KMS-11 (cell line): ENCODE results near the gene CAMTA1.

Experiments
- H2AFZ ChIP-seq: fragments of 200-600 bp; sonication (generic); 2 replicates; pipeline ENCODE4 v1.6.1; 2016; ENCODE audit warnings: antibody characterized with exemption, mixed run types, low read depth
- H3K27ac ChIP-seq: fragments of 200-600 bp; sonication (generic); 2 replicates; pipeline ENCODE4 v1.6.1; 2016; ENCODE audit warnings: mild to moderate bottlenecking, mixed run types
- H3K27me3 ChIP-seq: fragments of 200-600 bp; sonication (generic); 2 replicates; pipeline ENCODE4 v1.6.1; 2017; ENCODE audit warnings: mild to moderate bottlenecking, low read depth, mixed run types, moderate library complexity; ENCODE audit not compliant: insufficient read depth
- H3K36me3 ChIP-seq: fragments of 200-600 bp; sonication (generic); 2 replicates; pipeline ENCODE4 v1.6.1; 2017; ENCODE audit warnings: mild to moderate bottlenecking, mixed run types; ENCODE audit not compliant: insufficient read depth
- H3K4me1 ChIP-seq: fragments of 200-600 bp; sonication (generic); 2 replicates; pipeline ENCODE4 v1.6.1; 2016; ENCODE audit warnings: mild to moderate bottlenecking, low read depth, mixed run types; ENCODE audit not compliant: poor library complexity, severe bottlenecking
- H3K4me2 ChIP-seq: fragments of 200-600 bp; sonication (generic); 2 replicates; pipeline ENCODE4 v1.7.0; 2016; ENCODE audit warnings: mild to moderate bottlenecking, mixed run types
- H3K4me3 ChIP-seq: fragments of 200-600 bp; sonication (generic); IDR thresholded peaks from 2 replicates; pipeline ENCODE4 v1.6.1; 2017; ENCODE audit warnings: low read depth, low read length, mixed read lengths; ENCODE audit not compliant: insufficient read depth
- H3K79me2 ChIP-seq: fragments of 200-600 bp; sonication (generic); 2 replicates; pipeline ENCODE4 v1.6.1; 2016; ENCODE audit warnings: low read depth, mixed run types; ENCODE audit not compliant: insufficient read depth
- H3K9ac ChIP-seq: fragments of 200-600 bp; sonication (generic); 2 replicates; pipeline ENCODE4 v1.6.1; 2016; ENCODE audit warnings: mild to moderate bottlenecking, mixed run types
- H4K20me1 ChIP-seq: fragments of 200-600 bp; sonication (generic); 2 replicates; pipeline ENCODE4 v1.6.1; 2016; ENCODE audit warnings: mild to moderate bottlenecking, mixed run types; ENCODE audit not compliant: insufficient read depth
- CTCF ChIP-seq: fragments of 200-600 bp; sonication (generic); conservative IDR thresholded peaks from 2 replicates; pipeline ENCODE4 v1.6.1; 2017; ENCODE audit warnings: low read depth, mild to moderate bottlenecking, antibody characterized with exemption, low read length, moderate library complexity, mixed read lengths

CAMTA1 gene

GRCh38 chr1:7677815-7678214, 892.6 kb downstream of the CAMTA1 start:
- peaks cover 27% of the 10 kb centered on the region; the same call in 1 of the 2 replicates for H3K27me3 ChIP-seq
- H3K36me3 ChIP-seq = no peaks in the 10 kb centered on the region
- no peaks in the 10 kb centered on the region for H3K79me2 ChIP-seq
- no peak for TF ChIP-seq CTCF
- H3K4me1 ChIP-seq = peaks cover 8% of the 10 kb centered on the region
- no peak overlapping the region for H3K4me2 ChIP-seq
- H3K9ac ChIP-seq = no peak overlapping the region
- no peak overlapping the region for H2AFZ ChIP-seq
- no peaks in the 10 kb centered on the region for H4K20me1 ChIP-seq
- no peak overlapping the region for H3K4me3 ChIP-seq
- H3K27ac ChIP-seq = no peak overlapping the region

- no peak for TF ChIP-seq CTCF
- no peaks in the 10 kb centered on the region for H3K79me2 ChIP-seq
- H4K20me1 ChIP-seq = no peaks in the 10 kb centered on the region
- H3K36me3 ChIP-seq = no peaks in the 10 kb centered on the region
- H3K9ac ChIP-seq = no peak overlapping the region
- H3K27ac ChIP-seq = no peak overlapping the region
- no peak overlapping the region for H3K4me3 ChIP-seq
- H3K4me1 ChIP-seq = no peaks in the 10 kb centered on the region
- H3K4me2 ChIP-seq = no peak overlapping the region
- no peak overlapping the region for H2AFZ ChIP-seq
- peaks cover 27% of the 10 kb centered on the region; the same call in 1 of the 2 replicates for H3K27me3 ChIP-seq
Measured at GRCh38 chr1:7678491-7679158, 893.4 kb downstream of the CAMTA1 start.

- Histone ChIP-seq H3K4me3 (no peak overlapping the region), H3K4me2 (peak overlapping the region; percentile 57; the same call in 1 of the 2 replicates), H2AFZ (peak overlapping the region; percentile 81; the same call in 1 of the 2 replicates), H4K20me1 (no peaks in the 10 kb centered on the region), H3K27me3 (peaks cover 30% of the 10 kb centered on the region; the same call in 1 of the 2 replicates), H3K4me1 (no peaks in the 10 kb centered on the region), H3K79me2 (no peaks in the 10 kb centered on the region), H3K27ac (no peak overlapping the region), H3K36me3 (no peaks in the 10 kb centered on the region), H3K9ac (no peak overlapping the region; the same call in 1 of the 2 replicates)
- TF ChIP-seq CTCF = no peak
Measured at GRCh38 chr1:7679159-7679872, 894.1 kb downstream of the CAMTA1 start.

- Histone ChIP-seq H3K9ac (peak overlapping the region; percentile 47; the same call in 1 of the 2 replicates), H2AFZ (peak overlapping the region; percentile 81), H3K4me1 (no peaks in the 10 kb centered on the region)
Measured at GRCh38 chr1:7679873-7680206, 894.6 kb downstream of the CAMTA1 start.

More at GRCh38 chr1:7679873-7680206, 894.6 kb downstream of the CAMTA1 start:
- Histone ChIP-seq H3K79me2 (no peaks in the 10 kb centered on the region), H3K4me3 (no peak overlapping the region), H3K27me3 (peaks cover 28% of the 10 kb centered on the region; the same call in 1 of the 2 replicates), H3K4me2 (peak overlapping the region; percentile 57), H3K36me3 (no peaks in the 10 kb centered on the region), H3K27ac (no peak overlapping the region), H4K20me1 (no peaks in the 10 kb centered on the region)
- no peak for TF ChIP-seq CTCF
